Measurements from ENCODE around the gene PRKD3.

DNA sequence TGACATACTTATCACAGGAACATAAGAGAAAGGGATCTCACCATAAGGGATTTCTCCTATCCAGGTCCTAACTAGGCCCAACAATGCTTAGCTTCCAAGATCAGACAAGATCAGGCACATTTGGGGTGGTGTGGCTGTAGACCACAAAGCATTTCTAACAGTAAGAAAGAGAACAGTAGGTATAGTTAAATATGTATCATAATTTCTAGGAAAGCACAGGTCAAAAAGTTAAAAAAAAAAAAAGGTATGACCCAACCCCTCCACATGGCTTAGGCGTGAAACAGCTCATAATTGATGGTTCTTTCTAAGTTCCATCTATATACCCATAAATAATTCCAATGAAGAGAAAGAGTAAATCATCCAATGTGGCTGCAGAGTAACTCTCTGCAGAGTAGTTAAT lies 6.9 kb downstream of the PRKD3 start:
- TF ChIP-seq, protein P1, sequence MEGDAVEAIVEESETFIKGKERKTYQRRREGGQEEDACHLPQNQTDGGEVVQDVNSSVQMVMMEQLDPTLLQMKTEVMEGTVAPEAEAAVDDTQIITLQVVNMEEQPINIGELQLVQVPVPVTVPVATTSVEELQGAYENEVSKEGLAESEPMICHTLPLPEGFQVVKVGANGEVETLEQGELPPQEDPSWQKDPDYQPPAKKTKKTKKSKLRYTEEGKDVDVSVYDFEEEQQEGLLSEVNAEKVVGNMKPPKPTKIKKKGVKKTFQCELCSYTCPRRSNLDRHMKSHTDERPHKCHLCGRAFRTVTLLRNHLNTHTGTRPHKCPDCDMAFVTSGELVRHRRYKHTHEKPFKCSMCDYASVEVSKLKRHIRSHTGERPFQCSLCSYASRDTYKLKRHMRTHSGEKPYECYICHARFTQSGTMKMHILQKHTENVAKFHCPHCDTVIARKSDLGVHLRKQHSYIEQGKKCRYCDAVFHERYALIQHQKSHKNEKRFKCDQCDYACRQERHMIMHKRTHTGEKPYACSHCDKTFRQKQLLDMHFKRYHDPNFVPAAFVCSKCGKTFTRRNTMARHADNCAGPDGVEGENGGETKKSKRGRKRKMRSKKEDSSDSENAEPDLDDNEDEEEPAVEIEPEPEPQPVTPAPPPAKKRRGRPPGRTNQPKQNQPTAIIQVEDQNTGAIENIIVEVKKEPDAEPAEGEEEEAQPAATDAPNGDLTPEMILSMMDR (IDR thresholded peaks at IDR 0.05; ENCODE audit: insufficient read depth, low read length, poor library complexity, severe bottlenecking) = no peak
- TF ChIP-seq EZH2phosphoT487 (conservative IDR thresholded peaks at IDR 0.05; ENCODE audit: low read length) = no peak

All from SU-DHL-6 (cell line).